B cell (primary cell): ENCODE data around the gene UNCX.

Experiments used
- CTCF ChIP-seq: fragments of 200-600 bp; IDR thresholded peaks from one replicate; pipeline ENCODE4 v1.8.0; 2022; ENCODE audit warnings: antibody characterized with exemption, mild to moderate bottlenecking
- EZH2 ChIP-seq: IDR thresholded peaks from 2 replicates; pipeline ENCODE4 v1.6.1; 2012; ENCODE audit warnings: borderline replicate concordance, low read depth, mild to moderate bottlenecking, moderate library complexity, low read length; ENCODE audit not compliant: insufficient read depth, poor library complexity, severe bottlenecking

DNA sequence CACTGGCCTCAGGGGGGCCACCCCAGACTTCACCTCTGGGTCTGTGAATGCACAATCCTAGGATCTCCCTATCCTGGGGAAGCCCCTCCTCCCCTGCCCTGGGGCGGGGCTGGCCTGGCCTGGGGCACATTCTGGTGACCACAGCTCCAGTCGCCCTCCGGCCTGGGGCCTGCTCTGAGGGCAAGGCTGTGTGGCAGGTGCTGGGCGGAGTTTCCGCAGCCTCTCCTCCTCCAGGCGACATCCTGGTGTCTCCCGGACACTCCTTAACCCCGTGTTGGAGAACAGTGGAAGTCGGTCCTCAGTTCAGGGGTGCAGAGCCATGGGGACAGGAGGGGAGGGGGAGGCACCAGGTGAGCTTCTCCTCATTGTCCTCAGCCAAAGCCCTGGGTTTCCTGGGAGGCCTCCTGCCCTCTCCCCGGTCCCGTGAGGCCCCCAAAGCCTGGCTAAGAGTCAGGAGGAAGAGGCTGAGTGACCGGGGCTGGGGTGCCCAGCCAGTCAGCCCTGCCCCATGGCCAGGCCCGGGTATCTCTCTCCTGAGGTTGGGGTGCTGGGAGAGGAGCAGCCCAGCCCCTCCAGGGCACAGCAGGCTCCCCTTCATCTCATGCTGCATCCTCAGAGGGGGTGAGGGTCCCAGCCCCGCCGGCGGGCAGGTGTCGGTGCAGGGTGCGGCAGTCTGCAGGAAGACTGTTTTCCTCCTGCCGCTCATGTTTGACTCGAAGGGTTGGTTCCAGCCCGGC, 22.6 kb downstream of the UNCX start:
- TF ChIP-seq CTCF (no peak), EZH2 (no peak)
